CD4-positive, CD25-positive, alpha-beta regulatory T cell (primary cell): ENCODE data around the gene LDLRAD3. TPM values are rescaled to one million over a fixed set of nuclear protein-coding genes. Genes with fewer than 3 reads are reported as not detected.
"Not testable (repeated sequence)": the region's sequence is repeated elsewhere in the genome, so short reads cannot be mapped to it uniquely, and the experiment has no call there.

ENCODE experiments used
- ATAC-seq, 2 donors: fragments of 150-1000 bp; cut with Tn5 transposase; one replicate each; pipeline ENCODE4 v1.10.0; 2021; ENCODE audit warnings: low read depth in 2 of 2, moderate number of reproducible peaks in 2 of 2, moderate library complexity in 1 of 2
- DNase-seq, 3 donors: peaks; one replicate each; pipeline versions ENCODE4 v3.0.0 to v3.0.0-alpha.2; 2012 to 2022; ENCODE audit warnings: mixed read lengths in 1 of 3
- H3K27ac ChIP-seq: one replicate; pipeline ENCODE4 v1.7.0; 2013; ENCODE audit warnings: mild to moderate bottlenecking, low read length; ENCODE audit not compliant: insufficient read depth, poor library complexity, severe bottlenecking
- H3K27me3 ChIP-seq: one replicate; pipeline ENCODE4 v1.7.0; 2013; ENCODE audit warnings: low read length; ENCODE audit not compliant: control insufficient read depth, insufficient read depth
- H3K36me3 ChIP-seq: one replicate; pipeline ENCODE4 v1.7.0; 2013; ENCODE audit warnings: mild to moderate bottlenecking, low read length, moderate library complexity; ENCODE audit not compliant: control insufficient read depth, insufficient read depth
- H3K4me1 ChIP-seq: 2 replicates; pipeline ENCODE4 v1.7.0; 2013; ENCODE audit warnings: mild to moderate bottlenecking, low read length; ENCODE audit not compliant: insufficient read depth, control insufficient read depth, poor library complexity, severe bottlenecking
- H3K4me3 ChIP-seq: one replicate; pipeline ENCODE4 v1.7.0; 2013; ENCODE audit warnings: low read depth, mild to moderate bottlenecking, low read length, moderate library complexity
- H3K9me3 ChIP-seq, 2 experiments: 1 replicate in 1 of 2; 2 replicates in 1 of 2; pipeline ENCODE4 v1.7.0; 2013; ENCODE audit warnings: low read length in 2 of 2, mild to moderate bottlenecking in 1 of 2, moderate library complexity in 1 of 2; ENCODE audit not compliant: control insufficient read depth in 2 of 2
- H3K27ac Mint-ChIP-seq, 3 donors: one replicate each; pipeline ENCODE4 v1.8.0; 2020 to 2022; ENCODE audit warnings: mild to moderate bottlenecking in 3 of 3, mixed read lengths in 3 of 3, moderate library complexity in 2 of 3
- H3K27me3 Mint-ChIP-seq: one replicate; pipeline ENCODE4 v1.8.0; 2022; ENCODE audit warnings: mild to moderate bottlenecking, mixed read lengths
- H3K36me3 Mint-ChIP-seq: one replicate; pipeline ENCODE4 v1.8.0; 2020; ENCODE audit warnings: mixed read lengths
- H3K4me1 Mint-ChIP-seq, 4 donors: one replicate each; pipeline ENCODE4 v1.8.0; 2020 to 2022; ENCODE audit warnings: mixed read lengths in 4 of 4, mild to moderate bottlenecking in 1 of 4
- H3K4me3 Mint-ChIP-seq, 4 donors: one replicate each; pipeline ENCODE4 v1.8.0; 2020 to 2022; ENCODE audit warnings: mild to moderate bottlenecking in 4 of 4, mixed read lengths in 4 of 4, moderate library complexity in 3 of 4
- H3K9me3 Mint-ChIP-seq, 7 donors: one replicate each; pipeline ENCODE4 v1.8.0; 2020 to 2022; ENCODE audit warnings: mixed read lengths in 7 of 7, mild to moderate bottlenecking in 3 of 7, moderate library complexity in 2 of 7
- polyA plus RNA-seq, 4 donors: library from polyadenylated mRNA; unstranded; fragments of 300-500 nt; fragmentation: Illumina TruSeq; gene quantifications; one replicate each; pipeline ENCODE4 v1.2.3, GENCODE V29; 2021
- total RNA-seq: library from RNA; stranded (reverse); gene quantifications from one replicate; pipeline ENCODE4 v1.2.3, GENCODE V29; 2022

LDLRAD3 gene
- total and polyA plus RNA-seq, 5 donors from 2014 or later = 0.06 TPM; not detected in 4

DNA sequence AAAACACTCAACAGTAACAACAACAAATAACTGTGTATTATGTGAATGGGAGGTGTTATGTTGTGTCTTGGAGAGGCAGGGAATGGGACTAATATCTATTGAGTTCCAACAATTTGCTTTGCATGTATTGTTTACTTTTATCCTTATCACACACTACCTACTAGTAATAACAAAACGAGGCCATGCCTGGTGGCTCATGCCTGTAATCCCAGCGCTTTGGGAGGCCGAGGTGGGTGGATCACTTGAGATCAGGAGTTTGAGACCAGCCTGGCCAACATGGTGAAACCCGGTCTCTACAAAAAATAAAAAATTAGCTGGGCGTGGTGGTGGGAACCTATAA lies 35.5 kb upstream of the LDLRAD3 start:
- H3K9me3 ChIP-seq, H3K27me3 Mint-ChIP-seq, H3K4me3 ChIP-seq, H3K27me3 ChIP-seq, H3K36me3 Mint-ChIP-seq, ATAC-seq, H3K36me3 ChIP-seq, H3K27ac ChIP-seq, H3K27ac Mint-ChIP-seq, H3K4me1 Mint-ChIP-seq, H3K9me3 Mint-ChIP-seq, H3K4me1 ChIP-seq, DNase-seq, H3K4me3 Mint-ChIP-seq: not testable (repeated sequence)

GRCh38 chr11:35909511-35910265 lies 34.2 kb upstream of the LDLRAD3 start:
- Mint-ChIP-seq H3K4me3 (no peak overlapping the region), H3K36me3 (no peaks in the 10 kb centered on the region), H3K4me1 (no peaks in the 10 kb centered on the region), H3K9me3 (peaks cover 0 to 5% (median 4%) of the 10 kb centered on the region in 7 donors), H3K27me3 (no peaks in the 10 kb centered on the region), H3K27ac (no peak overlapping the region)
- H3K4me3 ChIP-seq = no peak overlapping the region
- DNase-seq = no peak
- H3K9me3 ChIP-seq = no peaks in the 10 kb centered on the region
- no peak overlapping the region for H3K27ac ChIP-seq
- H3K27me3 ChIP-seq = peaks cover 2% of the 10 kb centered on the region
- no peaks in the 10 kb centered on the region for H3K36me3 ChIP-seq
- no peaks in the 10 kb centered on the region for H3K4me1 ChIP-seq
- ATAC-seq = no peak

GRCh38 chr11:35911013-35911412 lies 32.8 kb upstream of the LDLRAD3 start:
- Histone ChIP-seq H3K4me3 (no peak overlapping the region), H3K9me3 (no peaks in the 10 kb centered on the region), H3K27me3 (no peaks in the 10 kb centered on the region), H3K36me3 (no peaks in the 10 kb centered on the region), H3K27ac (no peak overlapping the region), H3K4me1 (no peaks in the 10 kb centered on the region)
- ATAC-seq = no peak
- DNase-seq = no peak
- Mint-ChIP-seq H3K4me3 (no peak overlapping the region), H3K4me1 (no peaks in the 10 kb centered on the region), H3K27ac (no peak overlapping the region), H3K36me3 (no peaks in the 10 kb centered on the region), H3K27me3 (no peaks in the 10 kb centered on the region), H3K9me3 (peaks cover 0 to 4% (median 0%) of the 10 kb centered on the region in 7 donors)

DNA sequence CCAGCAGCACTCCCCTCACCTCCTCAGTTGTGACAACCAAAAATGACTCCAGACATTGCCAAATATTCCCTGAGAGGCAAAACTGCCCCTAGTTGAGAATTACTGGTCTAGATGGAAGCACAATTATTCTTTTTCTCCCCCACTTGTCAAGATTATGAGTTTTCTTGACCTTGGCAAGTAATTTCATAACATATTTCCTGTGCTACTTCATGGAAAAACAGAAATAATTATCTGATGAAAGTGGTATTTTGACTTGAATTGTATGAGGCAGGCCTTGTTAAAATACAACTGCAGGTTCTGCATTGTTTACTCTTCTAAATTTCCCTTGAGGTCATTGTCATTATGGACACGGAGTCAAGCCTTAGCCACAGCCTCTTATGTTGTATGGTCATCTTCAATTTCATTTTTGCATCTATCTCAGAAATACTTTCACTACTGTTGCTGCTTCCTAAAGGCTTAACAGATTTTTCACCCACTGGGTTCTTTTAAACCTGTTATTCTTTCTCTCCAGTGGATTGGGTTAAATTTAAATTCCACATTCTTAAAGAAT lies 32.2 kb upstream of the LDLRAD3 start:
- DNase-seq = no peak
- Mint-ChIP-seq H3K27ac (no peak overlapping the region), H3K9me3 (peaks cover 0 to 4% (median 0%) of the 10 kb centered on the region in 7 donors), H3K36me3 (no peaks in the 10 kb centered on the region), H3K4me3 (no peak overlapping the region), H3K4me1 (no peaks in the 10 kb centered on the region), H3K27me3 (no peaks in the 10 kb centered on the region)
- H3K27me3 ChIP-seq = no peaks in the 10 kb centered on the region
- H3K27ac ChIP-seq = no peak overlapping the region
- ATAC-seq = no peak
- no peaks in the 10 kb centered on the region for H3K4me1 ChIP-seq
- no peak overlapping the region for H3K4me3 ChIP-seq
- H3K36me3 ChIP-seq = no peaks in the 10 kb centered on the region
- no peaks in the 10 kb centered on the region for H3K9me3 ChIP-seq

DNA sequence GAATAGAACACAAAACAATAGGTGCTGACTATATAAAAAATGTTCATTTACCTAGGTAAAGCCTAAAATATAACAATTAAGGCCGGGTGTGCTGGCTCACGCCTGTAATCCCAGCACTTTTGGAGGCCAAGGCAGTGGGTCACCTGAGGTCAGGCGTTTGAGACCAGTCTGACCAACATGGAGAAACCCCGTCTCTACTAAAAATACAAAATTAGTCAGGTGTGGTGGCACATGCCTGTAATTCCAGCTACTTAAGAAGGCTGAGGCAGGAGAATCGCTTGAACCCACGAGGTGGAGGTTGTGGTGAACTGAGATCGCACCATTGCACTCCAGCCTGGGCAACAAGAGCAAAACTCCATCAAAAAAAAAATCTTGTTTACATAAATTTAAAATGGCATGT lies 31.4 kb upstream of the LDLRAD3 start:
- not testable (repeated sequence) for H3K9me3 ChIP-seq, H3K4me1 ChIP-seq, H3K9me3 Mint-ChIP-seq, H3K27ac Mint-ChIP-seq, H3K4me1 Mint-ChIP-seq, H3K27me3 Mint-ChIP-seq, H3K4me3 ChIP-seq, H3K27ac ChIP-seq, H3K27me3 ChIP-seq, ATAC-seq, H3K4me3 Mint-ChIP-seq, H3K36me3 Mint-ChIP-seq, DNase-seq, H3K36me3 ChIP-seq

- no peak for DNase-seq
- Mint-ChIP-seq H3K4me3 (no peak overlapping the region), H3K36me3 (no peaks in the 10 kb centered on the region), H3K4me1 (no peaks in the 10 kb centered on the region), H3K27ac (no peak overlapping the region), H3K9me3 (peaks cover 0 to 4% (median 0%) of the 10 kb centered on the region in 7 donors), H3K27me3 (no peaks in the 10 kb centered on the region)
- no peak for ATAC-seq
- Histone ChIP-seq H3K4me3 (no peak overlapping the region), H3K27ac (no peak overlapping the region), H3K9me3 (no peaks in the 10 kb centered on the region), H3K36me3 (no peaks in the 10 kb centered on the region), H3K4me1 (no peaks in the 10 kb centered on the region), H3K27me3 (no peaks in the 10 kb centered on the region)
Observed at GRCh38 chr11:35912883-35913624, 30.8 kb upstream of the LDLRAD3 start.

DNA sequence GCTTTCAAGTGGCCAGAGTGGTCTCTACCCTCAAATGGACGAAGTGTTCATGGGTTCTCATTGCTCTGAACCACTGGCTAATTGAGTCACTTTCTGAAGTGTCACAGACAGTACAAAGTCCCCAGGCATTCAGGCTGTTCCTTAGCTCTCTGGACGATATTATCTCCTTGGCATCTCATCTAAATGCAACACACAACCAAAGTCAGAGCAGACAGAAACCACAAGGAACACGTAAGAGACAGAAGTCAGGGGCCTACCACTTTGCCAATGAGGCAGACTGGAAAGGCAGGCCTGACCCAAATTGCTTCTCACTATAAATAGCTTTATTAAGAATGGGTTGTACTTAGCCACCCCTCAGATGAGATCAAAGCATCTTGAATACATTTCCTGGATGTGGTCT lies 29.0 kb upstream of the LDLRAD3 start:
- H3K4me3 ChIP-seq = no peak overlapping the region
- H3K27me3 ChIP-seq = no peaks in the 10 kb centered on the region
- ATAC-seq = peak in 1 of 2 donors; percentile 14
- no peaks in the 10 kb centered on the region for H3K4me1 ChIP-seq
- no peak overlapping the region for H3K27ac ChIP-seq
- no peak for DNase-seq
- no peaks in the 10 kb centered on the region for H3K9me3 ChIP-seq
- Mint-ChIP-seq H3K36me3 (no peaks in the 10 kb centered on the region), H3K27ac (no peak overlapping the region), H3K27me3 (no peaks in the 10 kb centered on the region), H3K4me1 (no peaks in the 10 kb centered on the region), H3K4me3 (no peak overlapping the region), H3K9me3 (peaks cover 0 to 2% (median 0%) of the 10 kb centered on the region in 7 donors)
- H3K36me3 ChIP-seq = no peaks in the 10 kb centered on the region
